ENCODE data around the gene DYNC1I1.
A peak's percentile ranks its signal among the peaks of the same experiment; 100 is the strongest.

DYNC1I1 gene

DNA sequence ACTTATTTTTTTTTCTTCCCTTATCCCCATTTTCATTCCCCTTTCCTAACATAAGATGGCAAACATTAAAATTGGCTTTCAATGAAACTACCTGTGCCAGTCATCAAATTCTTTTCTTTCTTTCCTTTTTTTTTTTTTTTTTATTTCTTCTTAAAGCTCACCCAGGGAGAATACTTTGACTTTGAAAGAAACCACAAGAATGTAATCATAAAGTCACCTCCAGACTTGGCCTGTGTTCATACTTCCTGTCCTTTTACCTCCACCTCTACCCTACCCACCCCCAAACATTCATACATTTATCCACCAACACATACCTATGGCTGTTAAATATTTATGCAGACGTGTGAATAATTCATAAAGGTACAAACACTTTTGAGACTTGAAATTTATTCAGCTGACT lies 295.0 kb downstream of the DYNC1I1 start:
- Mint-ChIP-seq H3K4me1 (no peaks in the 10 kb centered on the region), H3K27me3 (peaks cover 64% of the 10 kb centered on the region), H3K27ac (ENCODE audit: low read depth) (no peak overlapping the region), H3K9me3 (no peaks in the 10 kb centered on the region), H3K4me3 (no peak overlapping the region), H3K36me3 (ENCODE audit: insufficient read depth) (no peaks in the 10 kb centered on the region)
- ATAC-seq (replicated peaks; ENCODE audit: extremely low read depth, poor library complexity, severe bottlenecking) (no peak), DNase-seq (ENCODE audit: low spot score in 2 of 2) (no peak)

DNA sequence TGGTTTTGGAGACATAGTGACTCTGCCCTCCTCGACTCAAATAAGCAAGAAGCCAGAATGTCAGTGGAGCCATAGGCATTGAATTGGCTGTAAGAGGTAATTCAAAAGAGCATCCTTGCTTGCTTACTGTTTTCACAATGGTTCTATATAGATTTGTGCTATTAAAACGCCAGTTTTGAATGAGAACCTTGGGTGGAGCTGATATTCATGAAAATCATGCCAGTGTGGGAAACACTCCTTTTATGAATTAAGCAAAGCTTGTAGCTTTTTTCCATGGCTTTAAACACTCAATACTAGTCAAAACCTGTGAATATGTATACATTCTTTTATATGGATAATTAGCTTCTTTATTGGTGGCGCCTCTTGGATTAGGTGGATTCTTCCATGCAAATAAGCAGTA lies 297.0 kb downstream of the DYNC1I1 start:
- H3K27ac Mint-ChIP-seq (ENCODE audit: low read depth) = no peak overlapping the region
- no peaks in the 10 kb centered on the region for H3K9me3 Mint-ChIP-seq
- H3K36me3 Mint-ChIP-seq (ENCODE audit: insufficient read depth) = no peaks in the 10 kb centered on the region
- H3K4me3 Mint-ChIP-seq = no peak overlapping the region
- ATAC-seq (replicated peaks; ENCODE audit: extremely low read depth, poor library complexity, severe bottlenecking) = no peak
- no peak for DNase-seq (ENCODE audit: low spot score in 2 of 2)
- no peaks in the 10 kb centered on the region for H3K4me1 Mint-ChIP-seq
- peaks cover 59% of the 10 kb centered on the region for H3K27me3 Mint-ChIP-seq

DNA sequence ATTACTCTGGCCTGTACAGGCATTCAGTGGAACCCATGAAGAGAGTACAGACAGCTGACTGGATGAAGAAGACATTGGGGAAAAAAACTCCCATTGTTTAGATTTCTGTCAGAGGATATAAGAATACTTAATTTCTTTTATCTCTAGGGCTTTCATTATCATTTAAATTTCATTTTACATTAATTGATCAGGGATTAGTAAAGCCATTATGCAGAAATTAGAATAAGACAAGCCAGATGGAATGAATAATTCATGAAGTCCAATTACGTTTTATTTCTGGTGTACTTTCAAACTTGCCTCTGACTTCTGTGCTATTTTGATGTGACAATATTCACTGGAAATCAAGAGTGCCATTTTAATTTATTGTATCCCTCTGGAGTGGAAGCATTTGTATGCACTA lies 302.5 kb downstream of the DYNC1I1 start:
- Mint-ChIP-seq H3K4me3 (peak overlapping the region; percentile 66), H3K4me1 (peaks cover 7% of the 10 kb centered on the region), H3K27me3 (peaks cover 48% of the 10 kb centered on the region), H3K27ac (ENCODE audit: low read depth) (no peak overlapping the region), H3K9me3 (no peaks in the 10 kb centered on the region), H3K36me3 (ENCODE audit: insufficient read depth) (no peaks in the 10 kb centered on the region)
- no peak for DNase-seq (ENCODE audit: low spot score in 2 of 2)
- no peak for ATAC-seq (replicated peaks; ENCODE audit: extremely low read depth, poor library complexity, severe bottlenecking)

DNA sequence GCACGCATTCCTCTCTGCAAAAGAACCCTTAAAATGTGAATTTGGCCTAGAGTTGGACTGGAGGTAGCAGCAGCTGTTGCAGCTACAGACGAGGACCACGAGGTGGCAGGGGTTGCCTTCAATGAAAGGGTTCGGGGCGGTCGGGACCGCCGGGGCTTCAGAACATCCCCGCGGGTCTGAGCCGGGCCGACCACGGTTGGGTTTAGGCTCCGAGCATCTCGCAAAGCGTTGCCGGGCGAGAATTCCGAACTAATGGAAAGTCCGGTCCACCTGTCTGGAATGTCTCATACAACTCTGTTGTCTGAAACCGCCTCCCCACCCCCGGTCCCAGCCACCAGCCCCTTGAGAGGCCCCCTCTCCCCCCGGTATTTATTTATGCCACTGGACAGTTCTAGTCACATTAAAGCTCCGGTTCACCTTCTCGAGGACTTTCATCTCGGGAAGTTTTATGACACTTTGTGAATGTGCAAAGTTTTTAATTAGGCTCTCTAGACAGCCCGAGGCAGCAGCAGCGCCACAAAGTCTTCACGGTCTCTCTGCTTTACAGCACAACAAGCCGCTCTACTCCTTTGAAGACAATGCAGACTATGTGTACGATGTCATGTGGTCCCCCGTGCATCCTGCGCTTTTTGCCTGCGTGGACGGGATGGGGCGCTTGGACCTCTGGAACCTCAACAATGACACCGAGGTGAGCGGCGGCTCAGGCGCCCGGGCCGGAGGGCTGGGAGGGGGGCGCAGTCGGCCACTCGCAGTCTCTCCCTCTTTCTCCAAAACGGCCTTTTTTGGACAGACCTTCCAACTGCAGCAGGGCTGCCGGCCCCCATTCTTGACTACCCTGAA lies 303.4 kb downstream of the DYNC1I1 start:
- Mint-ChIP-seq H3K9me3 (no peaks in the 10 kb centered on the region), H3K27ac (ENCODE audit: low read depth) (no peak overlapping the region), H3K27me3 (peaks cover 56% of the 10 kb centered on the region), H3K4me1 (peaks cover 7% of the 10 kb centered on the region), H3K36me3 (ENCODE audit: insufficient read depth) (no peaks in the 10 kb centered on the region), H3K4me3 (peak overlapping the region; percentile 66)
- DNase-seq (ENCODE audit: low spot score in 2 of 2) = peak in 1 of 2 donors; percentile 14
- peak; percentile 73 for ATAC-seq (replicated peaks; ENCODE audit: extremely low read depth, poor library complexity, severe bottlenecking)

DNA sequence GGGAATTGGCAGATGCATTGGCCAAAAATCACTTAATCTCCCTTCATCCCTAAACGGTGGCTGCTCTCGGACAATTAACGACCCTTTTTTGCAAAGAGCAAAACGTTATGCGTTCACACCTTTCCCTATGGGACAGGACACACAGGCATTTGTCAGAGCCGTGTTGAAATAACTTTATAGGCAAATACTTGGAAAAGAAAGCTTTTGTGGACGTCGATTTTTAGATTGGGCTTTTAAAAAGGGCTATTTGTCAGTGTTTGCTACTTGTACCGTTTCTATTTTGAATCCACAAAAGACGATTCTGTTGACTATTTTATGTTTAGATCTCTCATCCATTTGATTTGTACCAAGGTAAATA lies 304.0 kb downstream of the DYNC1I1 start:
- ATAC-seq (replicated peaks; ENCODE audit: extremely low read depth, poor library complexity, severe bottlenecking) = no peak
- H3K9me3 Mint-ChIP-seq = no peaks in the 10 kb centered on the region
- no peak for DNase-seq (ENCODE audit: low spot score in 2 of 2)
- H3K4me3 Mint-ChIP-seq = peak overlapping the region; percentile 66
- H3K36me3 Mint-ChIP-seq (ENCODE audit: insufficient read depth) = no peaks in the 10 kb centered on the region
- H3K27ac Mint-ChIP-seq (ENCODE audit: low read depth) = no peak overlapping the region
- H3K4me1 Mint-ChIP-seq = peaks cover 7% of the 10 kb centered on the region
- H3K27me3 Mint-ChIP-seq = peaks cover 57% of the 10 kb centered on the region

DNA sequence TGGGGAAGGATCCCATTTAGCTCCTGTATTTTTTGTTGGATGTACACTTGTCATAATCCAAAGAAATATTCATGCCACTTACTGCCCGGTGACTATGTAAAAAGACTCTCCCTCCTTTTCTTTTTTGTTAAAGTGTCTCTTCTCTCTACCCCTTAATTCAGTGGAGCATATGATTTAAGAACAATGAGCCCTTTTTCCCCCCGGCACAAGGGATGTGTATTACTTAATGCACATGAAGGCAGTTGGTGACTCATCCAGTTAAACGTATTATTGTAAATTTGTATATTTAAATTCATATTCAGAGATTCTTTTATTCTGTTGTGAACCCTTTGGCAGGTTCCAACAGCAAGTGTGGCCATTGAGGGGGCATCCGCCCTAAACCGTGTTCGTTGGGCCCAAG lies 307.7 kb downstream of the DYNC1I1 start:
- Mint-ChIP-seq H3K4me3 (no peak overlapping the region), H3K27me3 (peaks cover 54% of the 10 kb centered on the region), H3K9me3 (no peaks in the 10 kb centered on the region), H3K27ac (ENCODE audit: low read depth) (no peak overlapping the region), H3K36me3 (ENCODE audit: insufficient read depth) (no peaks in the 10 kb centered on the region), H3K4me1 (peaks cover 7% of the 10 kb centered on the region)
- ATAC-seq (replicated peaks; ENCODE audit: extremely low read depth, poor library complexity, severe bottlenecking) = no peak
- DNase-seq (ENCODE audit: low spot score in 2 of 2) = no peak

DNA sequence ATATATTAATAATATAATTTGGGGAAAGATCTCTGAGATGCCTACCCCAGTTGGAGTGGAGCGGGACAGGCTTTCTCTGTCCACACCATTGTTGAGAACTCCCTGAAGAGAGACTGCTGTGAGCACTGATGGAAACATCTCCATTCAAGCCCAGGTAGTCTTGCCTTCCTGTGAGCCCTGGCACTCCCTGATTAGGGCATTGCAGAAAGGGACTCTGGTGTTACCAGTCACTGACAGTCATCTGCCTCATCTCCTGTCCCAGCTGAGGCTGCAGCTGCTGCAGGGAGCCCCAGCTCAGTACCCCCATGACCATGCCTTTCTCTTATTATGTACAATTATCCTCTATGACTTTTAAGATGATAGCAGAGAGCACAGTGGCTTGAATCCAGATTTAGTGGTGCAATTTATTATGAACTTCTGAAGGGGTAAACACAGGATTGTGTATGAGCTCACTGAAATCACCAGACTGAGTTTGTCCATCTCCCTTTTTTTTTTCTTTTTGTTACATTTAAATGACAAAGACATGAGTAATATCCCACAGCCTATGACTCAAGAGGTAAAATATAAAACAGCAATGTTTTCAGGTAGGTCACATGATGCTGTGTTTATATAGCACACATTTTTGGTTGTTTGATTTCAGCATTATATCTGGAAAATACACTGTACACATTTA lies 312.7 kb downstream of the DYNC1I1 start:
- no peak overlapping the region for H3K27ac Mint-ChIP-seq (ENCODE audit: low read depth)
- H3K36me3 Mint-ChIP-seq (ENCODE audit: insufficient read depth) = no peaks in the 10 kb centered on the region
- DNase-seq (ENCODE audit: low spot score in 2 of 2) (no peak), ATAC-seq (replicated peaks; ENCODE audit: extremely low read depth, poor library complexity, severe bottlenecking) (no peak)
- no peak overlapping the region for H3K4me3 Mint-ChIP-seq
- H3K9me3 Mint-ChIP-seq = no peaks in the 10 kb centered on the region
- no peaks in the 10 kb centered on the region for H3K4me1 Mint-ChIP-seq
- peaks cover 32% of the 10 kb centered on the region for H3K27me3 Mint-ChIP-seq

DNA sequence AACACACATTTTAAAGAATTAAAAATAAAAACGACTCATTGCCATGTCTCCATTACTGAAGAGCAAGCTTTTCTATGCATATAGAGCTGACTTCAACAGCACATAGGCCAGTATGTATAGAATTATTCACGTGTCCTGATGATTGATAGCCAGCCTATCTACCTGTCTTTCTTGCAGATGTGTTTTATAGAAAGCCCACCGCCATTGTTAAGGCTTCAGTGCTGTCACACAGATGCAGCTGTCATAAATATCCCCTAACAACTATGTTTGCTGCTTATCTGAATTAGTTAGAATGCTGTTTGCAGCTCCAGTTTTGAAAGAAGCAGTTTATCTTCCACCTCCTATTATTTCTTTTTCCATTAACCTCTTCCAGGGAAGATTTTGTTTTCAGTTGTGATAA lies 313.6 kb downstream of the DYNC1I1 start:
- Mint-ChIP-seq H3K4me3 (no peak overlapping the region), H3K36me3 (ENCODE audit: insufficient read depth) (no peaks in the 10 kb centered on the region), H3K27me3 (peaks cover 32% of the 10 kb centered on the region), H3K27ac (ENCODE audit: low read depth) (no peak overlapping the region), H3K4me1 (no peaks in the 10 kb centered on the region), H3K9me3 (no peaks in the 10 kb centered on the region)
- DNase-seq (ENCODE audit: low spot score in 2 of 2) (no peak), ATAC-seq (replicated peaks; ENCODE audit: extremely low read depth, poor library complexity, severe bottlenecking) (no peak)

DNA sequence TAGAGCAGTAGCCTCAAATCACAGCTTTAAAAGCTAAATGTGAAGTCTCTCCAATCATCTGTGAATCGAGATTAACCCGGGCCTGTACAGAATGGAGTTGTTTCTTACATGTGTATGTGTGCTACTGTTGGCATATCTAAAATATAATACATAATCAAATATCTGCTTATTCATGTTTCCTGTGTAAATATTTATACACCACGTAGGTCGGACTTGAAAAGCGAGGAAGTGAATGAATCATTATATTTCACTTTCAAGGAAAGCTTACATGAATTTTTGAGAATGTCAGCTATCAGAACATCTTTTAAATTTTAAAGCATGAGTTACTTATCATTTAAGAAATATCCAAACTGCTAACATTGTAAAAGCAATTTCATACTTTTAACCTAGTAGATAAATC lies 316.2 kb downstream of the DYNC1I1 start:
- Mint-ChIP-seq H3K27me3 (peaks cover 36% of the 10 kb centered on the region), H3K36me3 (ENCODE audit: insufficient read depth) (no peaks in the 10 kb centered on the region), H3K4me3 (no peak overlapping the region), H3K4me1 (no peaks in the 10 kb centered on the region), H3K9me3 (no peaks in the 10 kb centered on the region), H3K27ac (ENCODE audit: low read depth) (no peak overlapping the region)
- DNase-seq (ENCODE audit: low spot score in 2 of 2) (no peak), ATAC-seq (replicated peaks; ENCODE audit: extremely low read depth, poor library complexity, severe bottlenecking) (no peak)

DNA sequence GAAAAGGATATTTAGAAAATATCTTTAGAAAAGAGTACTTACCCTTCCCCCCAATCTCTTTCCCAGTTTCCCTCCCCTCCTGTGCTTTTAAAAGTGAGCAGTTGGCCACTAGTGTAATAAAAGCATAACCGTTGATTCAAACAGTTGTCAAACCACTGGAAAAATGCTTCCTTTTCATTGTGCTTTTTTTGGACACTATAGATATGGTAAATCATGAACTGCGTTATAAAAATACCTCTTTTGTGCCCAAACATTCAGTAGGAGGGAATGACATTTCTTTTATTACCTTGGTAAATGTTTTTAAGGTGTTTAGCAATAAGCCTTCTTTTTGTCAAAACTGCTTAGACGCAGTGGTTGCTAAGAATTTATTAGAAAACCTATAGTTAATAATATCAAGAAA lies 317.2 kb downstream of the DYNC1I1 start:
- Mint-ChIP-seq H3K9me3 (no peaks in the 10 kb centered on the region), H3K4me3 (no peak overlapping the region), H3K4me1 (no peaks in the 10 kb centered on the region), H3K27ac (ENCODE audit: low read depth) (no peak overlapping the region), H3K36me3 (ENCODE audit: insufficient read depth) (no peaks in the 10 kb centered on the region), H3K27me3 (peaks cover 41% of the 10 kb centered on the region)
- ATAC-seq (replicated peaks; ENCODE audit: extremely low read depth, poor library complexity, severe bottlenecking) (no peak), DNase-seq (ENCODE audit: low spot score in 2 of 2) (no peak)

DNA sequence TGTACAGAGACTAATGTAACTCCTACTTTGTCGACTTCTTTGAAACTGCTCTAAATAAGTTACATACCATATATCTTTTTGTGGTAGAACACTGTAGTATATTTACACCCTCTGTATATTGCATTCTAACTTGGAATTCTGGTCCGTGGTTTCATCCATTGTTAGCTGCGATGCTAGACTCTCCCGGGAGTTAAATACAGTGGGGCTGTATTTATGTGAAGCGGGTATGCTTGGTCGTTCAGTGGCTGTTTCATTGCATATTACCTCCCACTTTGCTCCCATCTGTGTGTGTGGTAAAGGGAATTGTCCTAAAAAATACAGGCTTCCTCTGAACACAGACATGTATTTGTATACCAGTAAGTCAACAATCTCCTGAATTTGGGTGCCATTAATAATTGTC lies 318.4 kb downstream of the DYNC1I1 start:
- no peak for ATAC-seq (replicated peaks; ENCODE audit: extremely low read depth, poor library complexity, severe bottlenecking)
- peaks cover 53% of the 10 kb centered on the region for H3K27me3 Mint-ChIP-seq
- no peaks in the 10 kb centered on the region for H3K4me1 Mint-ChIP-seq
- no peak for DNase-seq (ENCODE audit: low spot score in 2 of 2)
- no peaks in the 10 kb centered on the region for H3K9me3 Mint-ChIP-seq
- no peak overlapping the region for H3K27ac Mint-ChIP-seq (ENCODE audit: low read depth)
- no peaks in the 10 kb centered on the region for H3K36me3 Mint-ChIP-seq (ENCODE audit: insufficient read depth)
- H3K4me3 Mint-ChIP-seq = no peak overlapping the region

DNA sequence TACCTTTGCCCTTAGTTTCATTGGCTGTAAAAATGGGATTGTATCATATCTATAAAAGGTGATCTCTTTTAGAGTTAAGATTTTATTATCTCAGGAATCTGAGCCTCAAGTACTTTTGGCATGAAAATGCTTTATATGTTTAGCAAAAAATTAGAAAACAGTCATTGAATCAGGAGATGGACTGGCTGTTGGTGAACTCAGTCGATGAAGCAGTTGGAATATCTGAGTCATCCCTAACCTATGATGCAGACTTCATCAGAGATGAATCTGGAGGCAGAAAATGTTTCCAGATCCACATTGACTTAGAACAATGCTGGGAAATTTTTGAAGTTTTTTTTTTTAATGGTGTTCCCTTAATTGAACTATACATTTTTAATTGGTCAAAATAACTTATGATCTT lies 321.1 kb downstream of the DYNC1I1 start:
- H3K4me3 Mint-ChIP-seq = no peak overlapping the region

DNA sequence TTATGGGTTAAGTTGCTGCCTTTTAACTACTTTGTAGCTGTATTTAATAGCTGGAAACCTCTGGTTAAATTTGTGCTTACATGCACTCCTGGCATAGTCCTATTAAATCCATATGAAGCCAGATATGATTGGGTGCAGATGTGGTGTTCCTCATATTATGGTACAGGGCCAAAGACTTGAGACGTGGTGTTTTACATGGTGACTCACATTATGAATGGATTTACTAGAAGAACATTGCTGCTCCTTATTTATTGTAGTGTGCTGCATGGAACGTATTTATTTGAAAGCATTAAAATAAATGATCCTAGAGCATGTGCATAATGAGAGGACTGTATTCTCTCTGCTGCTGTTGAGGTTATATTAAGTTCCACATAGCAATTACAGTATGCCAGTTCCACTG lies 325.5 kb downstream of the DYNC1I1 start:
- ATAC-seq (replicated peaks; ENCODE audit: extremely low read depth, poor library complexity, severe bottlenecking) = no peak

More for the DNA sequence above, 321.1 kb downstream of the DYNC1I1 start:
- DNase-seq (ENCODE audit: low spot score in 2 of 2) (no peak), ATAC-seq (replicated peaks; ENCODE audit: extremely low read depth, poor library complexity, severe bottlenecking) (no peak)
- H3K36me3 Mint-ChIP-seq (ENCODE audit: insufficient read depth) = no peaks in the 10 kb centered on the region
- no peaks in the 10 kb centered on the region for H3K9me3 Mint-ChIP-seq
- H3K27me3 Mint-ChIP-seq = peaks cover 57% of the 10 kb centered on the region
- H3K4me1 Mint-ChIP-seq = no peaks in the 10 kb centered on the region
- H3K27ac Mint-ChIP-seq (ENCODE audit: low read depth) = no peak overlapping the region

More for the DNA sequence above, 325.5 kb downstream of the DYNC1I1 start:
- no peaks in the 10 kb centered on the region for H3K36me3 Mint-ChIP-seq (ENCODE audit: insufficient read depth)
- no peak overlapping the region for H3K27ac Mint-ChIP-seq (ENCODE audit: low read depth)
- no peak overlapping the region for H3K4me3 Mint-ChIP-seq
- no peaks in the 10 kb centered on the region for H3K9me3 Mint-ChIP-seq
- no peaks in the 10 kb centered on the region for H3K4me1 Mint-ChIP-seq
- DNase-seq (ENCODE audit: low spot score in 2 of 2) = no peak
- peaks cover 34% of the 10 kb centered on the region for H3K27me3 Mint-ChIP-seq
